Measurements from ENCODE around the gene TRIM68.

- TF ChIP-seq ZFHX2 (tag by site-specific recombination; conservative IDR thresholded peaks at IDR 0.05) (no peak), ZNF274 (IDR thresholded peaks at IDR 0.05; ENCODE audit: low read length) (no peak), ZNF274 (tag by site-specific recombination; IDR thresholded peaks at IDR 0.05; ENCODE audit: borderline replicate concordance) (no peak), ZNF175 (tag by site-specific recombination; IDR thresholded peaks at IDR 0.05) (no peak), BCL11A (tag by site-specific recombination; IDR thresholded peaks at IDR 0.05; ENCODE audit: low read depth) (no peak), REST (tag by site-specific recombination; IDR thresholded peaks at IDR 0.05) (no peak), ZNF561 (tag by site-specific recombination; IDR thresholded peaks at IDR 0.05; ENCODE audit: borderline replicate concordance) (no peak), ZNF629 (tag by site-specific recombination; IDR thresholded peaks at IDR 0.05) (no peak), ZSCAN30 (tag by site-specific recombination; IDR thresholded peaks at IDR 0.05) (no peak), SP3 (tag by site-specific recombination; IDR thresholded peaks at IDR 0.05) (no peak), ZNF416 (tag by site-specific recombination; IDR thresholded peaks at IDR 0.05) (no peak), ZNF223 (tag by site-specific recombination; IDR thresholded peaks at IDR 0.05) (no peak), ZBTB6 (tag by site-specific recombination; IDR thresholded peaks at IDR 0.05) (no peak), PRDM10 (tag by site-specific recombination; IDR thresholded peaks at IDR 0.05) (no peak)
- TF ChIP-seq, protein P1, sequence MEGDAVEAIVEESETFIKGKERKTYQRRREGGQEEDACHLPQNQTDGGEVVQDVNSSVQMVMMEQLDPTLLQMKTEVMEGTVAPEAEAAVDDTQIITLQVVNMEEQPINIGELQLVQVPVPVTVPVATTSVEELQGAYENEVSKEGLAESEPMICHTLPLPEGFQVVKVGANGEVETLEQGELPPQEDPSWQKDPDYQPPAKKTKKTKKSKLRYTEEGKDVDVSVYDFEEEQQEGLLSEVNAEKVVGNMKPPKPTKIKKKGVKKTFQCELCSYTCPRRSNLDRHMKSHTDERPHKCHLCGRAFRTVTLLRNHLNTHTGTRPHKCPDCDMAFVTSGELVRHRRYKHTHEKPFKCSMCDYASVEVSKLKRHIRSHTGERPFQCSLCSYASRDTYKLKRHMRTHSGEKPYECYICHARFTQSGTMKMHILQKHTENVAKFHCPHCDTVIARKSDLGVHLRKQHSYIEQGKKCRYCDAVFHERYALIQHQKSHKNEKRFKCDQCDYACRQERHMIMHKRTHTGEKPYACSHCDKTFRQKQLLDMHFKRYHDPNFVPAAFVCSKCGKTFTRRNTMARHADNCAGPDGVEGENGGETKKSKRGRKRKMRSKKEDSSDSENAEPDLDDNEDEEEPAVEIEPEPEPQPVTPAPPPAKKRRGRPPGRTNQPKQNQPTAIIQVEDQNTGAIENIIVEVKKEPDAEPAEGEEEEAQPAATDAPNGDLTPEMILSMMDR (tag by site-specific recombination; IDR thresholded peaks at IDR 0.05), result no peak
Measured at GRCh38 chr11:4641501-4641900, 33.5 kb upstream of the TRIM68 start.
